Measurements from ENCODE around the gene ANG. TPM values are rescaled to one million over a fixed set of nuclear protein-coding genes. Genes with fewer than 3 reads are reported as not detected.
"Not testable (repeated sequence)": the region's sequence is repeated elsewhere in the genome, so short reads cannot be mapped to it uniquely, and the experiment has no call there.

ANG gene
- total RNA-seq, 1 experiment from 2014 or later: 2.7 TPM

DNA sequence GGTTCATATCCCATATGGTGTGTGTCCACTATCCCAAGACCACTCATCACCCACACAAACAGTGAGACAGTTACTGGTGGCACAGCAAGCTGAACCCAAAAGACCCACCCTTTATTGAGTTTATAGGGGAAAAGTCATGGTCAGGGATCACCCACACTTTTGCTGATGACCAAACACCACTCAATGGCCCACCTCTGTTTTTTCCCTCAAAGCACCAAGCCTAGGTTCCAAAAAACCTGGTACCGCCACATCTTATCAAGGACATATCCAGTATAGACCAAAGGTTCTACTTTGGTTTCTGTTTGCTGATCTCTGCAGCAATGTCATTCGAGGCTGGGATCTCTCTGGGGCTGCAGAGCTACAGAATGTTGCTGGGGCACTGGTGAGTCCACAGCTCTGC lies 27.4 kb upstream of the ANG start:
- Histone ChIP-seq H3K4me1 (replicated peaks) (no peaks in the 10 kb centered on the region), H3K4me3 (no peak overlapping the region), H3K27ac (no peak overlapping the region), H3K27me3 (replicated peaks) (no peaks in the 10 kb centered on the region; the same call in 1 of the 2 replicates), H3K36me3 (no peaks in the 10 kb centered on the region), H3K9me3 (replicated peaks) (no peaks in the 10 kb centered on the region)
- no peak for DNase-seq (ENCODE audit: low read depth in 1 of 2, low spot score in 2 of 2)

- no peaks in the 10 kb centered on the region for H3K36me3 ChIP-seq
- H3K9me3 ChIP-seq (replicated peaks): no peaks in the 10 kb centered on the region
- DNase-seq (ENCODE audit: low read depth in 1 of 2, low spot score in 2 of 2): peak; percentile 35 to 69
- H3K27ac ChIP-seq: no peak overlapping the region
- no peak overlapping the region for H3K4me3 ChIP-seq
- H3K27me3 ChIP-seq (replicated peaks): peaks cover 2% of the 10 kb centered on the region; the same call in 1 of the 2 replicates
- no peaks in the 10 kb centered on the region for H3K4me1 ChIP-seq (replicated peaks)
Observed at GRCh38 chr14:20662968-20663732, 25.4 kb upstream of the ANG start.

GRCh38 chr14:20666400-20666961 lies 22.1 kb upstream of the ANG start:
- H3K4me3 ChIP-seq; DNase-seq (ENCODE audit: low read depth in 1 of 2, low spot score in 2 of 2); H3K4me1 ChIP-seq (replicated peaks); H3K36me3 ChIP-seq; H3K9me3 ChIP-seq (replicated peaks); H3K27me3 ChIP-seq (replicated peaks); H3K27ac ChIP-seq: not testable (repeated sequence)

DNA sequence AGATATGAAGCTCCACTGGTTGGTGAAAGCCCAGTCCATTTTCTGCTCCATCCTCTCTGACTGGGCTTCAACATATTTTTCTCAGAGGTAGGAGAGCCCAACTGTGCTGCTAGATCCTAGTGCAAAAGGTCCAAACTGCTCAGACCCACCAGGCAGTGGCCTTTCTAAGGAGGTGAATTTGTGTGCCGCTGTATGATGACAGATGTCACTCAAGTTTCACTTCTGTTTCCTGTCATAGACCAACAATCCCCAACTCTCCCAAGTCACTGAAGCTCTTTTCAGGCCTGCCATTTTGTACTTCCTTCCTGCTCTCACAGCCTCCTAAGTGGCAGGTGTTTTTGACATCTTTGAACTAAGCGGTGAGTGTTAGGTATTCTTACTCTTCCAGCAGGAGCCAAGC lies 20.6 kb upstream of the ANG start:
- H3K9me3 ChIP-seq (replicated peaks): no peaks in the 10 kb centered on the region
- H3K27ac ChIP-seq: no peak overlapping the region
- H3K36me3 ChIP-seq: no peaks in the 10 kb centered on the region
- no peaks in the 10 kb centered on the region for H3K4me1 ChIP-seq (replicated peaks)
- no peak overlapping the region for H3K4me3 ChIP-seq
- peaks cover 2% of the 10 kb centered on the region; the same call in 1 of the 2 replicates for H3K27me3 ChIP-seq (replicated peaks)
- no peak for DNase-seq (ENCODE audit: low read depth in 1 of 2, low spot score in 2 of 2)

DNA sequence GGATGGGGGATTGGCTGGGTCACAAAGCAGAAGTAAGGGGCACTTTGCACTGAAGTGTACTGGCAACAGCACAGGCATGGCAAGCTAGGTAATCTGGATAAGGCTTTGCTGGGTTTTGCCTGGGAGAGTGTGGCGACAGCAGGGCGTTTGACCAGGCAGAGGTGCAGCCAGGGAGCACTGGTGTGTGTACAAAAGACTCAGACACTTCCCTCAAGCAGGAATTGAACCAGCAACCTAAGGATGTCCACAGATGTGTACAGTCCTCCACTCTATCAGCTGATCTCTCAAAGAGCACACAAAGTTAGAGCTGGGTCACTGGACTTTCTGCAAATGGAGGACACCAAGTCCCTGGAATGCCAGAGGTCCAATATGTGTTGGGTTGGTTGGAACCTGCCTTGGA lies 19.6 kb upstream of the ANG start:
- DNase-seq (ENCODE audit: low read depth in 1 of 2, low spot score in 2 of 2): no peak
- no peaks in the 10 kb centered on the region for H3K4me1 ChIP-seq (replicated peaks)
- no peaks in the 10 kb centered on the region for H3K9me3 ChIP-seq (replicated peaks)
- H3K27ac ChIP-seq: no peak overlapping the region
- no peak overlapping the region for H3K4me3 ChIP-seq
- no peaks in the 10 kb centered on the region for H3K36me3 ChIP-seq
- H3K27me3 ChIP-seq (replicated peaks): peaks cover 2% of the 10 kb centered on the region; the same call in 1 of the 2 replicates

GRCh38 chr14:20671597-20672283 lies 16.8 kb upstream of the ANG start:
- Histone ChIP-seq H3K9me3 (replicated peaks) (no peaks in the 10 kb centered on the region), H3K27ac (no peak overlapping the region), H3K4me1 (replicated peaks) (no peaks in the 10 kb centered on the region), H3K36me3 (no peaks in the 10 kb centered on the region), H3K27me3 (replicated peaks) (no peaks in the 10 kb centered on the region), H3K4me3 (no peak overlapping the region)
- DNase-seq (ENCODE audit: low read depth in 1 of 2, low spot score in 2 of 2): no peak

GRCh38 chr14:20675669-20676068 lies 12.9 kb upstream of the ANG start:
- Histone ChIP-seq H3K27me3 (replicated peaks) (no peaks in the 10 kb centered on the region), H3K27ac (no peak overlapping the region), H3K4me1 (replicated peaks) (peaks cover 4% of the 10 kb centered on the region), H3K4me3 (no peak overlapping the region), H3K9me3 (replicated peaks) (no peaks in the 10 kb centered on the region), H3K36me3 (no peaks in the 10 kb centered on the region)
- DNase-seq (ENCODE audit: low read depth in 1 of 2, low spot score in 2 of 2): no peak

GRCh38 chr14:20676072-20676471 lies 12.5 kb upstream of the ANG start:
- no peak overlapping the region for H3K27ac ChIP-seq
- no peaks in the 10 kb centered on the region for H3K27me3 ChIP-seq (replicated peaks)
- DNase-seq (ENCODE audit: low read depth in 1 of 2, low spot score in 2 of 2): no peak
- no peak overlapping the region for H3K4me3 ChIP-seq
- H3K4me1 ChIP-seq (replicated peaks): peaks cover 7% of the 10 kb centered on the region
- no peaks in the 10 kb centered on the region for H3K36me3 ChIP-seq
- H3K9me3 ChIP-seq (replicated peaks): no peaks in the 10 kb centered on the region

- Histone ChIP-seq H3K36me3 (no peaks in the 10 kb centered on the region; the same call in 1 of the 2 replicates), H3K9me3 (replicated peaks) (no peaks in the 10 kb centered on the region), H3K27me3 (replicated peaks) (no peaks in the 10 kb centered on the region), H3K27ac (no peak overlapping the region), H3K4me3 (no peak overlapping the region), H3K4me1 (replicated peaks) (peaks cover 8% of the 10 kb centered on the region)
- no peak for DNase-seq (ENCODE audit: low read depth in 1 of 2, low spot score in 2 of 2)
Observed at GRCh38 chr14:20679907-20680306, 8.7 kb upstream of the ANG start.

DNA sequence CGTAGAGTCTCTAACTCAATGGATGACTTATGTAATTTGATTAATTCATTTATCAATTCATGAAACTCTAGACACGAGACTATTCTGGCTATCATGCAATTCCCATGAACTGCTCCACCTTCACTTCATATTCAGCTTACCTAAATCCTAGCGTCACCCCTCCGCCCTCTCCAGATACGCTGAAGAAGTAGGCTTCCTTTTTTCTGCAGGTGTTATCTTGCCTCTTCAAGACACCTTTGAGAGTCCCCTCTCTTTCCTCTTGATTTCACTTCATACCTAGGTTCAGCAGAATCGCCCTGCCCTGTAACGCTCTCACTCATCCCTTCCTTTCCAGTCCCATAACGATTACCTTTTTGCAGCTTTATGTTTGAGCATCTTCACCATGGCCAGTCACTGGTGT lies 8.2 kb upstream of the ANG start:
- no peaks in the 10 kb centered on the region for H3K9me3 ChIP-seq (replicated peaks)
- H3K27ac ChIP-seq: no peak overlapping the region
- no peak overlapping the region; the same call in 1 of the 2 replicates for H3K4me3 ChIP-seq
- no peaks in the 10 kb centered on the region; the same call in 1 of the 2 replicates for H3K36me3 ChIP-seq
- H3K4me1 ChIP-seq (replicated peaks): peaks cover 13% of the 10 kb centered on the region
- H3K27me3 ChIP-seq (replicated peaks): no peaks in the 10 kb centered on the region
- no peak for DNase-seq (ENCODE audit: low read depth in 1 of 2, low spot score in 2 of 2)

- H3K27me3 ChIP-seq (replicated peaks): no peaks in the 10 kb centered on the region
- H3K27ac ChIP-seq: no peak overlapping the region
- peaks cover 16% of the 10 kb centered on the region for H3K4me1 ChIP-seq (replicated peaks)
- no peak for DNase-seq (ENCODE audit: low read depth in 1 of 2, low spot score in 2 of 2)
- H3K9me3 ChIP-seq (replicated peaks): no peaks in the 10 kb centered on the region
- H3K36me3 ChIP-seq: no peaks in the 10 kb centered on the region; the same call in 1 of the 2 replicates
- peak overlapping the region; percentile 65 for H3K4me3 ChIP-seq
Observed at GRCh38 chr14:20680843-20681347, 7.7 kb upstream of the ANG start.

GRCh38 chr14:20681348-20682126 lies 7.0 kb upstream of the ANG start:
- Histone ChIP-seq H3K9me3 (replicated peaks) (no peaks in the 10 kb centered on the region), H3K4me1 (replicated peaks) (peaks cover 16% of the 10 kb centered on the region), H3K36me3 (no peaks in the 10 kb centered on the region; the same call in 1 of the 2 replicates), H3K27me3 (replicated peaks) (no peaks in the 10 kb centered on the region), H3K27ac (peak overlapping the region; percentile 90), H3K4me3 (peak overlapping the region; percentile 65)
- peak; percentile 84 to 94 for DNase-seq (ENCODE audit: low read depth in 1 of 2, low spot score in 2 of 2)

DNA sequence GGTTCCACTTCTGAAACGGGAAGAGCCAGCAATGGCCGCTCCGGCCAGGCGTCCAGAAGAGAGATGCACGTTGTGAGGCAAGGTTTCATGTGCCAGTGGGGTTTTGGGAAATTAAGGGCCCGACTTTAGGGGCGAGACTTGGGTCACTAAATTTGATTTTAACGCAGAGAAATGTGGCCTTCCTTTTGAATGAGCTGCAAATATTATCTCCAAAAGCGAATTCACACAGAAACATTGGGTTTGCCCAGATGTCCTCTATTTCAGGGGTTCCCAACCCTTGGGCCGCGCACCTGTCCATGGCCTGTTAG lies 6.5 kb upstream of the ANG start:
- DNase-seq (ENCODE audit: low read depth in 1 of 2, low spot score in 2 of 2): no peak
- Histone ChIP-seq H3K27me3 (replicated peaks) (no peaks in the 10 kb centered on the region), H3K36me3 (no peaks in the 10 kb centered on the region; the same call in 1 of the 2 replicates), H3K4me3 (peak overlapping the region; percentile 65), H3K27ac (peak overlapping the region; percentile 90), H3K4me1 (replicated peaks) (peaks cover 16% of the 10 kb centered on the region), H3K9me3 (replicated peaks) (no peaks in the 10 kb centered on the region)

Data from SJSA1 (cell line).